ENCODE results near the gene GSE1.

- TF ChIP-seq, protein P1, sequence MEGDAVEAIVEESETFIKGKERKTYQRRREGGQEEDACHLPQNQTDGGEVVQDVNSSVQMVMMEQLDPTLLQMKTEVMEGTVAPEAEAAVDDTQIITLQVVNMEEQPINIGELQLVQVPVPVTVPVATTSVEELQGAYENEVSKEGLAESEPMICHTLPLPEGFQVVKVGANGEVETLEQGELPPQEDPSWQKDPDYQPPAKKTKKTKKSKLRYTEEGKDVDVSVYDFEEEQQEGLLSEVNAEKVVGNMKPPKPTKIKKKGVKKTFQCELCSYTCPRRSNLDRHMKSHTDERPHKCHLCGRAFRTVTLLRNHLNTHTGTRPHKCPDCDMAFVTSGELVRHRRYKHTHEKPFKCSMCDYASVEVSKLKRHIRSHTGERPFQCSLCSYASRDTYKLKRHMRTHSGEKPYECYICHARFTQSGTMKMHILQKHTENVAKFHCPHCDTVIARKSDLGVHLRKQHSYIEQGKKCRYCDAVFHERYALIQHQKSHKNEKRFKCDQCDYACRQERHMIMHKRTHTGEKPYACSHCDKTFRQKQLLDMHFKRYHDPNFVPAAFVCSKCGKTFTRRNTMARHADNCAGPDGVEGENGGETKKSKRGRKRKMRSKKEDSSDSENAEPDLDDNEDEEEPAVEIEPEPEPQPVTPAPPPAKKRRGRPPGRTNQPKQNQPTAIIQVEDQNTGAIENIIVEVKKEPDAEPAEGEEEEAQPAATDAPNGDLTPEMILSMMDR (IDR thresholded peaks at IDR 0.05; ENCODE audit: low read depth, low read length): no peak
- TF ChIP-seq POLR2A (IDR thresholded peaks at IDR 0.05; ENCODE audit: extremely low read depth, insufficient read length) (no peak), MAX (IDR thresholded peaks at IDR 0.05; ENCODE audit: low read depth, low read length) (no peak)
Observed at GRCh38 chr16:85625485-85626117, 12.5 kb downstream of the GSE1 start.

Data from NB4 (cell line).